ACHN (cell line): Measurements from ENCODE around the gene CDH26.

Experiments
- DNase-seq: peaks from one replicate; pipeline ENCODE4 v3.0.0-alpha.2; 2015
- in situ Hi-C: cut with HindIII; loops from 2 replicates; pipeline ENCODE4 v1.10.0; 2017; ENCODE audit warnings: low sequenced_read_pairs, low pct_ligation_motif_present, low pct_unique_long_range_greater_than_20kb

CDH26 gene

DNA sequence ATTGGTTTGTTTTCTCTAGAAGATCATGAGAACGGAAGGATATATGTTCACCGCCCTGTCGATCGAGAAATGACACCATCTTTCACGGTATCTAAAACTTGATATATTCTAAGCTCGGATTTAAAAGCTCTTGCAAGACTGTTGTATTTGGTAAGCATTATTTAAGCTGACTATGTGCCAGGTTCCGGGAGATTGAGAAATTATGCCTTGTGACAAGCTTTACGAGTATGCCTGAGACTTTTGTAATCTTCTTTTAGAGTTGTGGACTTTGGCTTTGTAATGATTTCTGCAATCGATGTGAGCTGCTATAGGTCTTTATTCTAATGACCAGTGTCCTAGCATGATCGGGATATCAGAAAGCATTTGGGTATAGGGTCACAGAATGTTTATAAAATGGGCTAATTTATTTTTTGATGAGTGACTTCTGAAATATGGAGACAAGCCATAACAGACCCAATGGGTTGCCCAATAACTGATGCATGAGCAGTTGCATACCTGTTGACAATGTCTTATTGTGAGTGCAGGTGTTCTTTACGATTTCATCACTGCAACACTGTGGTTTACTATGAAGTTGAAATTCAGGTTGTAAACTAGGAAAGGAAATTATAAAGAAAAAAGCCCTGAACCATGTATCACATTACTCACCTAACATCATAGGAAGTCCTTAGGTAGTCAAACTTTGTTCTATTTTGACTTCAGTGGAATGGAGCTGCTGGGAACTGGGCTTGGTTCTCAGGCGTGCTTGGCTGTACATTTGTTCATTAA lies 14.0 kb downstream of the CDH26 start:
- DNase-seq: no peak
- in situ Hi-C loops: no loop called here

- in situ Hi-C loops: no loop called here
- no peak for DNase-seq
Measured at GRCh38 chr20:59976156-59976782, 18.0 kb downstream of the CDH26 start.

DNA sequence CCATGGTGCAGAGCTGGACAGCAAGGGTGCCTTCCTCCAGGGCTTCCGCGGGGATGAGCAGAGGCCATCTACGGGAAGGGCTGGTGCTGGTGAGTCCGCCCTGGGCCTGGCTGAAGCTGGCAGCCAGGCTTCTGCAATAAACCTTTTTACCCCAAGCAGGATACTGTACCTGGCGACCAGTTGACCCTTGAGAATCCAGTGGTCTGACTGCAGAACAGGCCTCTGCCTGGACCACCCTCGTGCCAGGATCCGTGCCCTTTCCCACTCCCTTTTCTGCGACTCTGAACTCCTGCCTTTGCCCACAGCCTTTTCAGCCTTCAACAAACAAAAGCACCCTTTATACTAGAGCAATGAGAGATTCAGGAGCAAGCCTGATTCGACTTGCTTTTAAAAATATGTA lies 18.9 kb downstream of the CDH26 start:
- DNase-seq: no peak
- in situ Hi-C loops: no loop called here

DNA sequence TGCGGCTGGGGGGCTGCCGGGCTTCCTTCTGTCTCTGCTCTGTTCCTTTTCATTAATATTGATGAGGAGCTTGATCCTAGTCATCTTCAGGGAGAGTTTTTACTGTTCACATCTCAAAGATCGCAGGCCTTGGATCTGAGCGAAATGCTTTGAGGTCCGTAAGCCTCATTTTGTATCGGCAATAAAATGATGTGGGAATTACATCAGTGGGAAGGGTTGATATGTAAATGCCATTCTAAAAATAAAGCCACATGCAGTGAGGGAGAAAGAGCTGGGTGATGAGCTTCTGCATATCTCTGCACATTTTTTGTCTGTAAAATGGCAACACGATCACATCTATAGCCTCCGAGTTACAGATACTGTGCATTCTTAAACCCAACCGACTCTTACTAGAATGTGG lies 24.9 kb downstream of the CDH26 start:
- DNase-seq: no peak
- in situ Hi-C loops: no loop called here

- no peak for DNase-seq
- in situ Hi-C loops: no loop called here
Measured at GRCh38 chr20:59984541-59984940, 26.3 kb downstream of the CDH26 start.

DNA sequence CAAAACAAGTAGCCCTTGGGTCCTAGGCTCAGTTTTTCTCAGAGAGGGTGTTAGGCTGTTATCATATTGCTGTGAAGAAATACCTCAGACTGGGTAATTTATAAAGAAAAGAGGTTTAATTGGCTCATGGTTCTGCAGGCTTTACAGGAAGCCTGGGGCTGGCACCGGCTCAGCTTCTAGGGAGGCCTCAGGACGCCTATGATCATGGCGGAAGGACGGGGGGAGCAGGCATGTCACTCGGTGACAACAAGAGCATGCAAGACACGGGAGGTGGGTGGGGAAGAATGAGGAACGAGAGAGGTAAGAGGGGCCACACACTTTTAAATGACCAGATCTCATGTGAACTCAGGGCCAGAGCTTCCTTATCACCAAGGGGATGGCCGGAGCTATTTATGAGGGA lies 26.9 kb downstream of the CDH26 start:
- DNase-seq: no peak
- in situ Hi-C loops: no loop called here

GRCh38 chr20:59985864-59986263 lies 27.6 kb downstream of the CDH26 start:
- no peak for DNase-seq
- in situ Hi-C loops: no loop called here

- in situ Hi-C loops: no loop called here
- DNase-seq: no peak
Measured at GRCh38 chr20:59987135-59987534, 28.9 kb downstream of the CDH26 start.

DNA sequence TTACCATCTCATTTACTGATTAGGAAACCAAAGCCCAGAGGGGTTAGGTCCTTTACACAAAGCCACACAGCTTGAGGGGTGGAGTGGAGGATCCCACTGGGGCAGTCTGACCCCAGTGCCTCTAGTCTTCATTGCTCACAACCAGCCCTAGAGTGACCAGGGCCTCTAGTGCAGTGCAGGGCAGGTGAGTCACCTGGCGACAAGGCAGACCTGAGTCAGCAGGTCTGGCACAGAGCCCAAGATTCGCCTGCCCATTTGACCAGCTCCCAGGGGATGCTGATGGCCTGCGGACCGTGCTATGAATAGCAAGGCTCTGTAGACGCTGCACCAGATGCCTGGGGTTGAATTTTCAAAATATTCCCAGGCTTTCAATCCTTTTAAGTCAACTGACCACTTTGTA lies 29.9 kb downstream of the CDH26 start:
- DNase-seq: peak; percentile 62
- in situ Hi-C loops: no loop called here

DNA sequence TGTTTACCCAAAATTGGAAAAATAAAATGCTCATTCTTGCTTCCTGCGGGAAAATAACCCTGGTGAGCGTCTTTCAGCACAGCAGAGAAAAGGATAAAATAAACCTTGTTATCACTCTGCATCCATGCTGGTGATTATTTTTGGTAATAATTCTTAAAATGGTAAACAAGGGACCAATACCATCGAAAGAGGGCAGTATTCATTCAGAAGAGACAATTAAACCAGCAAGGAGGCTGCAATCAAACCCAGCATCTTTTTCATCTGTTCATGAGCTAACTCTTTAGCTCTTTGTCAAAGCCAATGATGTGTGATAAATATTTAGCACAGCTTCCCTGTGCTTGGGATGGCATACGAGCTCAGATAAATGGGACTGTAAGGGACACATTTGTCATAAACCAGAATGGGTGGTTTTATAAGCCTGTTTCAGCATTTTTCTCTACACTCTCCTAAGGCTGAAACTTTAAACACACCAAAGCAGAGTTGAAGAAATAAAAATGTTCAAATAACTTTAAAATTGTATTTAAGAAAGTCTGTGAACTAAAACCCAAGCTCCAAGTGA lies 34.4 kb downstream of the CDH26 start:
- in situ Hi-C loops: no loop called here
- DNase-seq: no peak

DNA sequence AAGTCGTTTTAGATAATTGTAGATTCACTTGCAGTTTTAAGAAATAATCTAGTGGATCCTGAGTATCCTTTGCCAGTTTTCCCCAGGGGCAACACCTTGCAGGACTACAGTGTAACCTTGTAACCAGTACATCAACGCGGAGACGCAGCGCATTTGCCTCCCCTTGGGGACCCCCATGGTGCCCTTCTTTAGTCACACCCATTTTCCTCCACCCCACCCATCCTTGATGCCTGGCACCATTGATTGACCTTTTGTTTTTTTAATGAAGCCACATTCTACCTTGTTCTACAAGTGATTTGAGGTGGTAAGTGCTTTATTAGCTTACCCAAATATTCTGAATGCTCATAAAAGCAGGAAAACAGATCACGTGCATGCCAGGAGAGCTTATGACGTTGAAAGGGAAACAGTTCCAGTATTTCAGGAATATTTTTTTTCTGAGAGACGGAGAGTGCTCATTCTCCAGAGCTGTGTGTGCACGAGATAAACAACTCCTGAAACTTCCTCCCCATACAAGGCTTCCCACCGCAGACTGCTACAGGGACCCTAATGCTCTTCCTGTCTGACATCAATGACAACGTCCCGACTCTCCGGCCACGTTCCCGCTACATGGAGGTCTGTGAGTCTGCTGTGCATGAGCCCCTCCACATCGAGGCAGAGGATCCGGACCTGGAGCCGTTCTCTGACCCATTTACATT lies 35.7 kb downstream of the CDH26 start:
- in situ Hi-C loops: no loop called here
- no peak for DNase-seq

GRCh38 chr20:59994697-59995122 lies 36.5 kb downstream of the CDH26 start:
- in situ Hi-C loops: no loop called here
- no peak for DNase-seq

- in situ Hi-C loops: no loop called here
Measured at GRCh38 chr20:59996108-59996507, 37.9 kb downstream of the CDH26 start.

DNA sequence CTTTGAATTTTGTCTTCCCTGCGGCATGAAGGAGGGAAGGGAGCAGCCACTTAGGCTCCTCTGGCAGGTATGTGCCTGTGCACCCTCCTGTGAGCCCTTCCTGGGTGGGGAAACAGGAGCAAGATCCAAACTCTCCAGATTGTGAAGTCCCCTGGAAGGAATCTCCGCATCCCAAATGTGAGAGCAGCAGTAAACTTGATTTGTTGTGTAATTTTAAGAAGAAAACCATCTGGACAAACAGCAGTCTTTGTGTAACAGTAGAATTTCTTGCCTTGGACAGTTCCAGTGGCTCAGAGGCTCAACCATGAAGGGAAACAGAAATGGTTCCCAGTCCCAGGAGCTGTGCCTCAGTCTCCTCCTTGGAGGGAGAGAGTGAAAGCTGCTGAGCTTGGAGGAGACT lies 39.7 kb downstream of the CDH26 start:
- DNase-seq: no peak
- in situ Hi-C loops: no loop called here

More at GRCh38 chr20:59996108-59996507, 37.9 kb downstream of the CDH26 start:
- no peak for DNase-seq

- DNase-seq: no peak
- in situ Hi-C loops: no loop called here
Measured at GRCh38 chr20:59999502-59999901, 41.3 kb downstream of the CDH26 start.

GRCh38 chr20:60000271-60001042 lies 42.2 kb downstream of the CDH26 start:
- in situ Hi-C loops: no loop called here
- no peak for DNase-seq

DNA sequence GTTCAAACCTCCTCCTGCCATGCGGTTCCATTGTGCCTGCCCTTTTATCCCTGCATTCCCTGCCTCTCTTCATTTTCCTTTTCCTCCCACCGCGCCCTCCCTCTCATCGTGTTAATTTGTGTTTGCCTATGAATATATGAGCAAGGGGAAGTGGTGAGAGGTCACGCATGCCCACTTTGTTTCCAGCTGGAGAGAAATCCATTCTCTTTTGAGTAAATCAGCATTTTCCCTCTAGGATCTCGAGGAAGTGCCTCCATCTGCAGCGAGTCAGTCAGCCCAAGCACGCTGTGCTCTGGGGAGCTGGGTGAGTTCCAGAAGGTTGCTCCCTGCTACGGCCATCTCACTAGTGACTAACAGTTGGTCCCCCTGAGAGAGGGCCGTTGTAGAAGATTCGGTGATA lies 42.9 kb downstream of the CDH26 start:
- in situ Hi-C loops: no loop called here
- no peak for DNase-seq

GRCh38 chr20:60003776-60004175 lies 45.6 kb downstream of the CDH26 start:
- no peak for DNase-seq
- in situ Hi-C loops: no loop called here

GRCh38 chr20:60006261-60006660 lies 48.0 kb downstream of the CDH26 start:
- in situ Hi-C loops: no loop called here
- DNase-seq: no peak
